ENCODE results near the gene CPLX1.
A peak's percentile ranks its signal among the peaks of the same experiment; 100 is the strongest.

The CPLX1 gene

DNA sequence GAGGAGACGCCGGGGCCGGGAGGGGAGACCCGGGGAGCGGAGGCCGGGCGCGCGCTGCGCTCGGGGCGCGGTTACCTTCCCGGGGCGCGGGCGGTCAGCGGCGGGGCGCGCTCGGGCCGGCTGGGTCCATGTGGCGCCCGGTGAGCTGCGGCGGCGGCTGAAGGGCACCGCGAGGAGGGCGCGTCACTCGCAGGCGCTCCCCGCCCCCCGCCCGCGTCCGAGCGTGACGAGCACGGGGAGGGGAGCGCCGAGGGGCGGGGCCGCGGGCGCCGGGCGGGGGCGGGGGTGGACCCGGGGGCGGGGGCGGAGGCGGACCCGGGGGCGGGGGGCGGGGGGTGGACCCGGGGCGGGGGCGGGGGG, at the start of gene CPLX1:
CPLX1 (minus strand) TSS at position 159 of the 360 bp plus-strand sequence. CDS start 1,607 bp downstream, outside the sequence.
- peak; percentile 7 for DNase-seq

DNA sequence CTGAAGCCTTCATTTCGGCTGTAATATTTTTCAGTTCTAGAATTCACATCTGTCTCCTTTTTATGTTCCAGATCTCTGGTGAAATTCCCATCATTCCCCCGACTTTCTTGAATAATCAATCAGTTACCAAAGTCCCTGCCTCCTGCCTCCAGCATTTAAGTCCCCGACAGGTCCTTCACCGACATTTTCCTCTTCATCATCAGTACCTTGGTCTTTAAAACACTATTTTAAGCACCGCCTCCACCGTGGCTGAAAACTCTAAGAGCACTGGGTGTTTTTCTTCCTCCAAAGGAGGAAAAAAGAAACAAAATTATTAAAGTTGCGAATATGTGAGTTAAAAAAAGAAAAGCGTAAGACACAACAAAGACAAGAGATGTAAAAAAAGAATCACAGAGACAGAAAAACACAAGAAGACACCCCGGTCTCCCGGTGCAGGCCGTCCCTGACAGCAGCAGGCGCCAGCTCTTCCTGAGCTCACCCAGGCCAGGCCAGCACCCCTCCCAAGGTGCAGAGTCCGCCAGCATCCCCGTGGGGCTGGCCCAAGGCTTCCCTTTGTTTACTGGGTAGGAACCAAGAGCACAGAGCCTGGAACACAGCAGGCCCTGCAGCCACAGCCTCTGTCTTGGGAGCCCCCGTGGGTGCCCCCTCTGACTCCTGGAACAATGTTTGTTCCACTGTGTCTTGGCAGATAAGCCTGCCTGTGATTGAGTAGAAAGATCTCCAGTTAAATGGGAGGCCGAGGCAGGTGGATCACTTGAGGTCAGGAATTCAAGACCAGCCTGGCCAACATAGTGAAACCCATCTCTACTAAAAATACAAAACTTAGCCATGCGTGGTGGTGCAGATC, 49.3 kb upstream of the CPLX1 start:
- no peak for DNase-seq

DNA sequence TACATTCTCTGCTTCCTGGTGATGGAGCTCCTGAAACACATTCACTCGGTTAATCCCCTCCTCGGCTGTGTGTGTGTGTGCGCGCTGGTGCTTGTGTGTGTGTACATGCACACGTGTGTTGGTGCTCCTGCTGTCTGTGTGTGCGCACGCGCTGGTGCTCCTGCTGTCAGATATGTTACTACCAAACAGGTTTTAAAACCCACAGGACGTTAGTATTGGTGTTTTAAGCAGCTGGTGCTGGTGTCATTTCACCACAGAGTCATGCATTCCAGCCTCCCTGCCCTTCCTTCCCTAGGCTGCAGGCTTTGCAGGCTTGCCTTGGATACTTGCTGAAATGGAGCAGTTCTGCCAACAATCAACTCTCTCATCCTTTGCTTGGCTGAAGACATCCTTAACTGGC, 48.1 kb upstream of the CPLX1 start:
- DNase-seq: no peak

DNA sequence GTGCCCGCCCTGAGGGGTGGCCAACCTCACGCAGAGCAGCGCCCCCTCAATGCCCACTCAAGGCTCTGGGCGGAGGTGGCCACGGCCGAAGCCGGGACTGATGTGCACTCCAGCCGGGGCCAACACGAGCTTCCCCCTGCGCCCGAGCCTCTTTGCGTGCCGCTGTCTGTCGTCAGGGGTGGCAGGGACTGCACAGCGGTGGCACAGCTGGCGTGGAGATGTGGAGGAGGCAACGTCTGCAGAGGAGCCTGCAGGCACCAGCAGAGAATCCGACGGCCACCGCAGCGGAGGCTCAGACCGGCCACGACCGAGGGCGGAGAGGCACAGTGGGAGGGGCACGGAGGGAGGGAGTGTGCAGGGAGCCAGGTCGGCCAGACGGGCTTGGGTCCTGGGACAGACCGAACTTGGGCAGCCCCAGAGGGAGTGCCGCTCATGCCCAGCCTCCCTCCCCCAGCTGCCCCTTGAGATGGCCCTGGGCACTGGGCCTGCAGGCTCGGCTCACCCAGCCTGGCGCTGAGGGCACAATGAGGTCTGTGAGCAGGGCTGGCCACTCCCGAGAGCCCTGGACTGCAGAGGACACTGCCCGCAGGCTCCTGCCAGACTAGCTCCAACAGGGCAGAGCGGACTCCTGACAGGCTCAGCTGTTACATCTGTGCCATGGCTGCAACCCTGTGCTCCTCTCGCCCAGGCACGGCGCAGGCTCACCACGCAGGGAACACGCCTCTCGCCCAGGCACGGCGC, 46.5 kb upstream of the CPLX1 start:
- no peak for DNase-seq

DNA sequence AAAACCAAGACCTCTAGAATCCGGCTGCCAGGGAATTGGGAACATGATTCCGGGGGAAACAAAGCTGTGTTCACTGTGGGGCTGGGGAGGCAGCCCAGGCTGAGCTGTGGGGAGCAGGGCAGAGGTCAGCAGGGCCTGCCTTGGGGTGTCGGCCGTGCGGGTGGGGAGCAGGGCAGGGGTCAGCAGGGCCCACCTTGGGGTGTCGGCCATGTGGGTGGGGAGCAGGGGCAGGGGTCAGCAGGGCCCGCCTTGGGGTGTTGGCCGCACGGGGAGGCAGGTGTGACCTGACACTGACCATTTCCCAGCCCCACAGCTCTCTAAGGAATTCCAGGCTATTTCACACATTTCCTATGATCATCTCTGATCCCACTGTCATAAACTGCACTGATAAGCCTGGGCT, 45.6 kb upstream of the CPLX1 start:
- no peak for DNase-seq

DNA sequence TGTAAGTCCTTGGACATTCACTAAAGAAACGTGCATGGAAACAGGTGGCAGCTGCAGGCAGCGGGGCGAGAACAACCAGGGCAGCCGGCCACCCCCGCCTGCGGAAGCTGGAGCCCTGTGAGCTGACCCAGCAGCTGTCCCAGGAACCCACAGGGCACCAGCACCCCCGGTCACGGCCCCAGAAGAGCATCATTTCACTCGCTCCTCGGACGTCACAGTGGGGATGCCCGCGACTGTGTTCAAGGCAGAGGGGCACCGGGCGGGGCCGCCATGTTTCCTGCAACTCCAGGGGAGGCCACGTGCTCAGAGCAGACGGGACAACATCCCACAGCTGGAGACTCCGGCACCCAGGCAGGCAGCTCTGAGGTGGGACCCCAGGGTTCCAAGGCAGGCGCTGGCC, 45.0 kb upstream of the CPLX1 start:
- DNase-seq: no peak

DNA sequence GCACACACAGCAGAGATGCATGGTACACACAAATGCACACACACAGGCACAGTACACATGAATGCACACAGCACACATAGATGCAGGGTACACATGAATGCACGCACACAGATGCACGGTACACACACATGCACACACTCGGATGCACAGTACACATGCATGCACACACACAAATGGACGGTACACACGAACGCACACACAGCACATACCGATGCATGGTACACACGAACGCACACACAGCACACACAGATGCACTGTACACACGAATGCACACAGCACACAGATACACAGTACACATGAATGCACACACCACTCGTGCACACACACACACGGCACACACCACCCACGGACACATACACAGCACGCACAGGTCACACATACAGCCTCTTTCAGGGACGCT, 43.8 kb upstream of the CPLX1 start:
- no peak for DNase-seq

DNA sequence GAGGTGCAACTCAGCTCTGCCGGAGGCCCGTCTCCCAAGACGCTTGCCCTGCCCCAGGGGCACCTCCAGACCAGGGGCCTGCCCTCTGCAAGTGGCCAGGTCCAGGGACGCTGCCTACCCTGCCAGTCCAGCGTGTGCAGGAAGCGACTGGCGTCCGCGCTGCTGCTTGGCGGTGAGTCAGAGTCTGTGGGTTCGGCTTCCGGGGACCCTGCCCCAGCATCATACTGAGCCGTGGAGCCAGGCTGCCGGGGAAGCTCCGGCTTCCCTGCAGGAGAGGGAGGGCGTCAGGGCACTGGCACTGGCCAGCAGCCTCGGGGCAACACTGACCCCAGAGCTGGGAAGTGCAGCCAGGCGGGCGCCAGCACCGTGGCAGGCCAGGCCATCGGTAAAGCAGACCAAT, 42.5 kb upstream of the CPLX1 start:
- no peak for DNase-seq

DNA sequence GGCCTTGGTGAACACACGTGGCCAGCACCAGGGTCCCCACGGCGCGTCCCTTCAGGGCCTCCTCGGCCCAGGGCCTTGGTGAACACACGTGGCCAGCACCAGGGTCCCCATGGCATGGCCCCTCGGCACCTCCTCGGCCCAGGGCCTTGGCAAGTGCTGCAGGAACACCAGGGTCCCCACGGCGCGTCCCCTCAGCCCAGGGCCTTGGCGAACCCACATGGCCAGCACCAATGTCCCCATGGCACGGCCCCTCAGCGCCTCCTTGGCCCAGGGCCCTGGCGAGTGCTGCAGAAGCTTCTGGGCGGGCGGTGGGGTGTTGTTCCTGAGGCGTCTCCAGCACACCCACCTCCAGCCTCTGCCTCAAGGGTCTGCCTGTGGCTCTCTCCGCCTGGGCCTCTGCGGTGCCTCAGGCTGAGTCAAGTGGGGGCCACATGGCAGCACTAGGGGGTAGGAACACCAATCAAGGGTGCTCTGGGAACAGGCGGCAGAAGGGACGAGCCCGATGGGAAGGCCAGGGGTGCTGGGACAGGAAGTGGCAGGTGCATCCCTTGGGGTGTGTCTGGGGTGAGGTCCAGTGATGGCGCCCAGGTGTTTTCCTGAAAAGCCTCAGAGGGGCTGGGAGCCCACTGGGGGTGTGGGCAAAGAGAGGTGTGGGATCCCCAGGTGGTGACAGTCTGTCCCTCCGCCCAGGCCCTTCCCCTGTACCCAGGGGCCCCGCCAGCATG, 41.8 kb upstream of the CPLX1 start:
- DNase-seq: no peak

DNA sequence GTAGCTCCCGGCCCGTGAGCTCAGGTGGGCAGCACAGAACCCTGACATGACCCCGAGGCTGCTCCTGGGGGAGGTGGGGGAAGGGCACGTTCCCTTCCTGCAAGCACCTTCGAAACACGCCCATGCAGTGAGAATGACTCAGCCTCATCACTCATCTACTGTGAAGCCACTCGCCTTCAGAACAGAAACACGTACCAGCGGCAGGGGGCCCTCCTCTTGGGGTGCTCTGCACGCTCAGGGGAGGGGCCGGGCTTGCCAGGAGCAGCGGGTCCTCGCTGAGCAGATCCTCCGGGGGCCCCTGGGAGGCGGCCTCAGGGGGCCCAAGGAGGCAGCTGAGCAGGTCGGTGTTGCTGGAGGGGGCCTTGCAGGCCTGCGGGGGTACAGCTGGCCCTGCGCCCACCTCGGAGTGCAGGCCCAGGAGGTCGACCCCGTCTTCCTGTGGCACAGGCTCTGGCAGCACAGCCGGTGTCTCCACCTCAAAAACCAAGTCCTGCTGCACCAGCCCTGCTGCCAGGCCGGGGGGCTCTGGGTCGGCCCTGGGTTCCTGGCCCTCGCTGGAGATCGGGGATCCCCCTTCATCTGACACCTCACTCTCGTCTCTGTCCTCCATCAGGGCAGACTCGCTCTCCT, 40.9 kb upstream of the CPLX1 start:
- no peak for DNase-seq

DNA sequence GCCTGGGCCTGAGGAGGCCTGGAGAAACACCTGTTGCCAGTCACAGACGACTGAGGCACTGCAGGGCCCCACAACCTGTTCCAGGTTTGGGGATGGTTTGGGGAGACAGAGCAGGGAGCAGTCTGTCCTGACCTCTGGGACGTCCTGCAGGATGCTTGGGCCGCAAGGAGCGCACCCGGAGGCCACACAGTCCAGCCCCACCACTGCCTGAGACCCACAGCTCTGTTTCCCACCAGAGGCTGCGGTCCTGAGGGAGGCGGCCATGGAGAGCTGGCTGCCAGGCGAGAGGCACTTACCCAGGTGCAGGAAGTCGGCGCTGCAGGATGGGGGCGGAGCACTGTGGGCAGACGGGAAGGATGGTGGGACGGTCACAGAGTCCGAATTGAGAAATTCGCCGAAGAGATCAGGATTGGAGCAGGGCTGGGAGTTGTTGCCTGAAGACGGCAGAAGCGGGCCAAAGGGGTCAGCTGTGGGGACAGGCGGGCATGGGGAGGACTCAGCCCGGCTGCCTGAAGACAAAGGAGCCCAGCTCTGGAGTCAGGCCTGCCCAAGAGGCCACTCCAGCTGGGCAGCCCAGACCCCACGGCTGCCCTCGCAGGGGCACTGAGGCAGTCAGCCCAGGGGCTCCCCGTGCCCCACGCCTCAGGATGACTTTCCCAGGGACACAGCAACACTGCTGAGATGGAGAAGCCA, 40.3 kb upstream of the CPLX1 start:
- DNase-seq: no peak

DNA sequence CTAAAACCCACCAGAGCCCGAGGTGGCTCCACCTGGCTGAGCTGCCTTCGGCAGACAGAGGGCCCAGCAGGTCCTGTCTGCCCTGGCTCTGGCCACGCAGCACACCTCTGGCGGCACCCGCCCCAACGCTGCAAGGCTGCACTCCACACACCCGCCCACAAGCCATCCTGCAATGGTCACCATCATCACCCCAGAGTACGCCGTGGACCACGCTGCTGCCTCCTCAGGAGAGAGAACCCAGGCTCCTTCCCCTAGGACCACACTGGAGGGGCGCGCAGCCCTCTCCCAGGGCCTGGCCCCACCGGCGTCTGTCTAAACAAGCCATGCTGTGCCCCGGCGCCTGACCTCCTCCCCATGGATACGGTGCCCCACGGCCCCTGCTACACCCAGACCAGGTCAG, 39.6 kb upstream of the CPLX1 start:
- DNase-seq: no peak

DNA sequence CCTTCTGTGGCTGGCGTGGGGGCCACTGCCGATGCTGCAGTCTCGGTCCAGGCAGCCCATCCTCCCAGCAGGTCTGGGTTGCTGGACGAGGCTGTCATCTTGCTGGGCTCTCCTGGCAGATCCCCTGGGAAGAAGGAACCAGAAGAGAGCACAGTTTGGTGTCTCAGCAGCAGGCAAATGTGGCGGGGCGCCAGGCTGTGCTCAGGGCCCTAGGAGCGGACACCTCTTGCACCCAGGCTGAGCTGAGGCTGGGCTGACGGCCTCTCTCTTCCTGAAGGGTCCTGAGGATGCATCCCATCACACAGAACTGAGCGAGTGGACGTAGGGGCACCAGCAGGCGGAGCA, 39.2 kb upstream of the CPLX1 start:
- DNase-seq: no peak

DNA sequence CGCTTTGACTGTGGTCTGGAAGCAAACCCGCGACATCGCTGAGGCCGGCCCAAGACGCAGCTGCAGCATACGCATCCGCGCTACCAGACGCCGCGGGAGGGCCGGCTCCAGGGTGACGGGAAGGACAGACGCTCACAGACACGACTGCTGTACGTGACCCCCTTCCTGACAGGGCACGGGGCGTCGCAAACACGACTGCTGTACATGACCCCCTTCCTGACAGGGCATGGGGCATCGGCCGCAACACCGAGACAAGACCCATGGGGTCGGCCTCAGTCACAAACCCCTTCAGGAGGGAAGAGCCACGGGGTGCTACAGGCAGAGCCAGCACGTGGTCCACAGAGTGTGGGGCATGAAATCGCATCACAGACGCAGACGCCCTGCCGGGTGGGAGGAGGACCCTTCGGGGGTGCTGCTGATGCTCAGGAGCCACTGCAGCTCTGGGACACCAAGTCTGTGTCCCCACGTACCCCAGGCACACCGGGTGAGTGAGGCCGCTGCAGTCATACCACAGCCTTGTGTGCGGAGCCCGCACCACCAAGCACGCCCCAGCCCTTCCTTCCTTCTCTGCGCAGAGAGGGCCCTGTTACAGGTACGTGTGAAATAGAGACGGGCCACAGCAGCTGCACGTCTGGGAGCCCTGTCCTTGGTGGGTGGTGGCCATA, 38.7 kb upstream of the CPLX1 start:
- no peak for DNase-seq

DNA sequence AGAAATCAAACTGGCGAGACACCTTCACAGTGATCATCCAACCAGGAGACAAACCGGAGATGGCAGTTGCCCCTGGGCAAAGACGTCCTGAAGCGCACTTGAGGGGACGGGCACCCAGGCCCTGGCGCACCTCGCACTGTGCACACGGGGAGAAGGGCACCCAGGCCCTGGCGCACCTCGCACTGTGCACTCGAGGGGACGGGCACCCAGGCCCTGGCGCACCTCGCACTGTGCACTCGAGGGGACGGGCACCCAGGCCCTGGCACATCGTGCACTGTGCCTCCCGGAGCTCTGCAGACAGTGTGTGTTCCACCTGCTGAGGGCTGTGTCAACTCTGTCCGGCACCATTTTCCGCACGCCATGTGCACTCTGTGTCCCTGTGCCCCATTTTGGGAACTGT, 34.6 kb upstream of the CPLX1 start:
- no peak for DNase-seq

DNA sequence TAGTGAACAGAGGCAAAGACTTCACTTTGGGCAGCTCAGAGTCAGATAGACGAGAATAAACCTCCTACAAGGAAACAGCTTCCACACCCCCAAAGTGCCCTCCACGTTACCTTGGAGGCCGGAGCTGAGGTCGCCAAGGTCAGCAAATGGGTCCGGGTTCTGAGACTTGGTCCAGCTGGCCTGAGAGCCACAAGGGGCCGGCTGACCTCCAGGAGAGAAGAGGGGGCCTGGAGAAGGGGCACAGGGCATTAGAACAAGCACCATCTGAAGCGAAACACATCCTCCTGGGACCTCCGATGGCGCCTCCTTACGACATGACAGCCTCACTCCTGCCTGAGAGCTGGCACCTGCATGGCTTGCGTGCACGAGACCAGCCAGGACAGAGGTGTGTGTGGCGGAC, 33.6 kb upstream of the CPLX1 start:
- no peak for DNase-seq

DNA sequence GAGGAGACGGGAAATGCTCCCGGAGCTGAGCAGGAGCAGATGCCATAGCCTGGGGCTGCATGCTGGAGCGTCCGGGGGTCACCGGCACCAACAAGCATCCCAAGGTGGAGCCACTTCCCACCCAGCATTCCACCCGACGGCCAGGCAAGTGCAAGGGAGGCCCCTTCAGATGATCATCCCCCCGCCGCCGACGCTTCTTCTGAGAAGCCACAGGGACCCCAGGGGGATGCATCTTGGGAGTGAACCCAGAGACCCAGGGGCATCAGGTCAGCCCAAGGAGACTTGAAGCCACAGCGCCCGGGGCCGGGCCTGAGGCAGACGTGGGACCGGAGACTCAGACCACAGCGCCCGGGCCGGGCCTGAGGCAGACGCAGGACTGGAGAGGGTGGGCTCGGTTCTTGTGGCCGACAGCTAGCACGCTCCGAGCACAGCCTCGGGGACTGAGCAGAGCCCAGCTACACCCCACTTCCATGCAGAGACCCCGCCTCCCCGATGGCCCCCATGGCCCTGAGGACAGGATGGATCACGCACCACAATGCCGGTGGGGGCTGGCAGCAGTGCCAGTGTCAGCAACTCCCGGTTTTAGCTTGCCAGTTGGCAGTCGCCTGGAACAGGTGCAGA, 33.0 kb upstream of the CPLX1 start:
- DNase-seq: no peak

DNA sequence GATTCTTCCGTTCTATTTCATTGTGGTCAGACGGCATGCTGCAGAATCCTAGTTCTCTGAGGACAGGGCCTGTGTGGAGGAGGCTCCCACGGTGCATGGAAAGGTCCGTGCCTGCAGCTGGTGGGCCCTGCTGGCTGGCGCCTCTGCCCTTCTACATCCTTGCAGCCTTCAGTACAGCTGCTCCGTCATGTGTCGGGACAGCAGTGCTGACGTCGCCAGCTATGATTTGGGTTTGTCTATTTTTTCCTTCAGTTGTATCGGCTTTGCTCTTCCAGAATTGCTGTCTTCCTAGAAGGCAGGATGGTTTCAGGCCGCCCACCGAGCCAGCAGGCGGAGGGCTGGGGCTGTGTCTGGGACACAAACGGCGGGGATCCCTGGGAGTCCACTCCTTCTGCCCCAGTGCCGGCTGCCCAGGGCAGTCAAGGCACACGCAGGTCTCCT, 32.1 kb upstream of the CPLX1 start:
- DNase-seq: no peak

DNA sequence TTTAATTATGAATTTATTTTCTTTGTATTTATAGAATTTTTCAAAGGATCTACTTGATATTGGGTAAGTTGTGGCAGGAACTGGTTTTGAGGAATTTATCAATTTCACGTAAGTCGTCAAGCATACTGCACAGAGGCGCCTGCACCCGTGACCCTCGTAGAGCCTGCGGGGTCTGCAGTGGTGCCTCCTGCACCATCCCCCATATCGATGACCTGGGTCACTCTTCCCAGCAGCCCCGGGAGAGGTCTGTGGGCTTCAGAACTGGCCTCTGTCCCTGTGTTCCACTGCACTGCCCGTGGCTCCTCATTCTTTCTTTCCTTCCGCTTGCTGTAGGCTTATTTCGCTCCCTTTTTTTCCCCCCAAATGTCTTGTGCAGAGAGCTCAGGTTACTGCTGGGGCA, 31.5 kb upstream of the CPLX1 start:
- DNase-seq: no peak

DNA sequence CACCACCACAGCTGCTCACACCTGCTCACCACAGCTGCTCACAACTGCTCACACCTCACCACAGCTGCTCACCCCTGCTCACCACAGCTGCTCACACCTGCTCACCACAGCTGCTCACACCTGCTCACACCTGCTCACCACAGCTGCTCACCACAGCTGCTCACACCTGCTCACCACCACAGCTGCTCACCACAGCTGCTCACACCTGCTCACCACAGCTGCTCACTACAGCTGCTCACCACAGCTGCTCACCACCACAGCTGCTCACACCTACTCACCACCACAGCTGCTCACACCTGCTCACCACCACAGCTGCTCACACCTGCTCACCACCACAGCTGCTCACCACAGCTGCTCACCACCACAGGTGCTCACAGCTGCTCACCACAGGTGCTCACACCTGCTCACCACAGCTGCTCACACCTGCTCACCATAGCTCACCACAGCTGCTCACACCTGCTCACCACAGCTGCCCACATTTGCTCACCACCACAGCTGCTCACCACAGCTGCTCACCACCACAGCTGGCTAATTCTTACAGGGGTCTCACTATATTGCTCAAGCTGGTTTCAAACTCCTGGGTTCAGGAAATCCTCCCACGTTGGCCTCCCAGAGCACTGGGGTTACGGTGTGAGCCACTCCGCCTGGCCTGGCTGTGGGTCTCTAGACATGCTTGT, 30.4 kb upstream of the CPLX1 start:
- no peak for DNase-seq

DNA sequence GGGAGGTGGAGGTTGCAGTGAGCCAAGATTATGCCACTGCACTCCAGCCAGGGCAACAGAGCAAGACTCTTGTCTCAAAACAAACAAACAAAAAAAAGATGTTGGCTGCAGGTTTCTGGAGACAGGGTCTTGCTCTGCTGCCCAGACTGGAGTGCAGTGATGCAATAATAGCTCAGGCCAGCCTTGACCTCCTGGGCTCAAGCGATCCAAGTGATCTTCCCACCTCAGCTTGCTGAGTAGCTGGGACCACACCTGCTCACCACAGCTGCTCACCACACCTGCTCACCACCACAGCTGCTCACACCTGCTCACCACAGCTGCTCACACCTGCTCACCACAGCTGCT, 29.9 kb upstream of the CPLX1 start:
- no peak for DNase-seq
